Cardiac fibroblast (primary cell): ENCODE data around the gene TKT.

ENCODE experiments used
- DNase-seq, 2 donors: peaks; one replicate each; pipeline versions ENCODE4 v3.0.0 to v3.0.0-alpha.2; 2010; ENCODE audit warnings: low read depth in 2 of 2
- H3K4me3 ChIP-seq, 2 donors: replicated peaks in 1 of 2; 1 replicate in 1 of 2; 2 replicates in 1 of 2; pipeline ENCODE4 v1.5.1; 2011; ENCODE audit warnings: low read depth in 2 of 2, low read length in 2 of 2, mild to moderate bottlenecking in 2 of 2, moderate library complexity in 1 of 2
- TF ChIP-seq, protein P1 (sequence below): IDR thresholded peaks from one replicate; pipeline ENCODE4 v1.5.1; 2011; ENCODE audit warnings: low read depth, mild to moderate bottlenecking, low read length, inconsistent platforms

Gene TKT

DNA sequence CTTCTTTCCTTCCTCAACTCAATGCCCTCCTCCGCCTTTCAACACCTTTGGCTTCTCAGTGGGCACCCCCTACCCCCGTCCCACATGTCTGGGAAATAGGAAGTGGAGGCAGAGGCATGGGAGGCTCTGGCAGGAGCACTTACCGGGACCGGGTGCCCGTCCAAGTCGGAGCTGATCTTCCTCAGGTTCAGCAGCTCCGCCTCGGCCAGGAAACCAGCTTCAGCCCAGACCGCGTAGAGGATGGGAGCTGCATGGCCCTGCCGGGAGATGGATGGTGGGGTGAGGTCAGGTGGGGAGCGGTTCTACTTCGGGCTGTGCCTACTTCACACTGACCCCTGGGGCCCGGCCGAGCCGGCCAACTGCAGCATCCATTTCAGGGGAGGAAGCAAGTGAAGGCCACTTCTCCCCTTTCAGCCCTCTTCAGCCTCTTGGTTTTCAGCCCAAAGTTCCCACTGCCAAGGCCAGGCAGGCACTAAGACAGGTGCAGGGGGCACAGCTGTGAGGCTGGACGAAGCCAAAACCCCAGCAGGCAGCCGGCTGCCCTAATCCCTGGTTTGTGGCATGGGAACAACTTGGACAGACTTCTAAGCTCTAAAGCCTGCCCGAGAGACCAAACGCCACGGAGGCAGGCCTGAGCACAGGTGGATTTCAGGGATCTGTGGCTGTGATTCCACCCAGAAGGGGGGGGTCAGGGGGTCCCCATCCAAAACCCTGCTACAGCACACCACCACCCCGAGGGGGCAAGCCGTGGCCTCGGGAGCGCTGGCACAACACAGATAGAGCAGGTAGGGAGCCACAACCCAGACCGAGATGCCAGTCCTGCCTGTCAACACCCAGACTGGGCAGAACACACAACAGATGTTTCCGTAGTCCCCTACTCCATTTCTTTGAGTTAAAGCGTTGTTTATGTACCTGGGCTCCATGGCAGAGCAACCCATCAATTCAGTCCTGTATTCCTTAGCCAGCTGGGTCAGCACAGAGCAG is 14.5 kb downstream of the TKT start:
- no peak for DNase-seq
- TF ChIP-seq, protein P1, sequence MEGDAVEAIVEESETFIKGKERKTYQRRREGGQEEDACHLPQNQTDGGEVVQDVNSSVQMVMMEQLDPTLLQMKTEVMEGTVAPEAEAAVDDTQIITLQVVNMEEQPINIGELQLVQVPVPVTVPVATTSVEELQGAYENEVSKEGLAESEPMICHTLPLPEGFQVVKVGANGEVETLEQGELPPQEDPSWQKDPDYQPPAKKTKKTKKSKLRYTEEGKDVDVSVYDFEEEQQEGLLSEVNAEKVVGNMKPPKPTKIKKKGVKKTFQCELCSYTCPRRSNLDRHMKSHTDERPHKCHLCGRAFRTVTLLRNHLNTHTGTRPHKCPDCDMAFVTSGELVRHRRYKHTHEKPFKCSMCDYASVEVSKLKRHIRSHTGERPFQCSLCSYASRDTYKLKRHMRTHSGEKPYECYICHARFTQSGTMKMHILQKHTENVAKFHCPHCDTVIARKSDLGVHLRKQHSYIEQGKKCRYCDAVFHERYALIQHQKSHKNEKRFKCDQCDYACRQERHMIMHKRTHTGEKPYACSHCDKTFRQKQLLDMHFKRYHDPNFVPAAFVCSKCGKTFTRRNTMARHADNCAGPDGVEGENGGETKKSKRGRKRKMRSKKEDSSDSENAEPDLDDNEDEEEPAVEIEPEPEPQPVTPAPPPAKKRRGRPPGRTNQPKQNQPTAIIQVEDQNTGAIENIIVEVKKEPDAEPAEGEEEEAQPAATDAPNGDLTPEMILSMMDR, result no peak
- no peak overlapping the region for H3K4me3 ChIP-seq

DNA sequence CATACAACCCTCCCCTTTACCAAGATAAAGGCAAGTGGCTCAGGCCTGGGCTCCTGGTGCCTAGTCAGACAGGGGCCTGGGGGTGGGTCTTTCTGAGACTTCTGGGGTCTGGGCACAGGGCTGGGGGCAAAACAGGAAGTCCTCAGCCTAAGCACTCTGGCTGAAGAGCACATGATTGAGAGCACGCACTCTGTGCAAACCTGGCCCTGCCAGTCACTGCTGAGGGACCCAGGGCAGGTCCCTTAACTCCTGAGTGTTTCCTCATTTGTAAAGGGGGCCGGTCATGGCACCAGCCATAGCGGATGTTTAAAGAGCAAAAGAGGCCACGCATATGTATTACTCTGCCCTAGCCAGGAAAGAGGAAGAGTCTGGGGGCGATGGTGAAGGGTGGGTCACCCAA is 16.0 kb downstream of the TKT start:
- TF ChIP-seq, protein P1, result no peak
- DNase-seq, result no peak
- H3K4me3 ChIP-seq, result no peak overlapping the region

DNA sequence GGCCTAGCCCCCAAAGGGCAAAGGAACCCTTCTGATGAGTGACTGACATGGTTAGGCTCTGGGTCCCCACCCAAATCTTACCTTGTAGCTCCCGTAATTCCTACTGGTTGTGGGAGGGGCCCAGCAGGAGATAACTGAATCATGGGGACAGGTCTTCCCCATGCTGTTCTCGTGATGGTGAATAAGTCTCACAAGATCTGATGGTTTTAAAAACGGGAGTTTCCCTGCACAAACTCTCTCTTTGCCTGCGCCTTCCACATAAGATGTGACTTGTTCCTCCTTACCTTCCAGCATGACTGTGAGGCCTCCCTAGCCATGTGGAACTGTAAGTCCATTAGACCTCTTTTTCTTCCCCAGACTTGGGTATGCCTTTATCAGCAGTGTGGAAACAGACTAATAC is 16.9 kb downstream of the TKT start:
- DNase-seq, result no peak
- TF ChIP-seq, protein P1, result no peak
- no peak overlapping the region for H3K4me3 ChIP-seq

DNA sequence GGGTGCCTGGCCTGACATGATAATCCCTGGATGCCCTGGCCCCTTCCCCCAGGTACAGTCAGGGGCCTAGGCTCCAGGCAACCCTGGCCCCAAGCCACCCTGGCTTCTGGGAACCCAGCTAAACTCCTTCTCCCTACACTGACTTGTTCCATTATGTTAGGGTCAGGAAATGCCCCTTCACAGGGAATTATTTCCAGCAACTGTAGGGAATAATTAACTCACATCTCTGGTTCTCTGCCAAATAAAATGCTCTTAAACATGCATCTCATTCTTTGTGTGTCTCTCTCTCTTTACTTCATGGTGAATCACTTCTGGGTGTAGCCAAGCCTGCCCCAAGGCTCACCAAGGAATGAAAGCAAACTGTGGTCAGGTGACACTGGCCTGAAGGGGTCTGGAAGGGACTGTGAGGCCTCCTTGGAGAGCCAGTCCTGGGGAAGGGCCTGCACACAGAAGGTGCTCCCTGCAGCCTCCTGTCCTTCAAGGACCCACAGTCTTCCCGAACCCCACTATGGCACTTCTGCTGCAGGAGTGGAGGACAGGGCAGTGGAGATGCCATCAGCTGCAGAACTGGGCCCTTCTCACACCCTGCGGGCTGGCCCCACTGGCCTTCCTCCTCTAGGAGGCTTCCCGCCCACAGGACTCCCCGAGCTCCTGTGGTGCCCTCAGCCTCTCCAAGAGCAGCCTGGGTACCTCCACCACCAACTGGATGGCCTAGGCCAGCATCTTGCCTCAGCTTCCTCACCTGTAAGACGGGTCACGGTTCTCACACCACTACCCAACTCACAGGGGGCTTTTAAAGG is 17.6 kb downstream of the TKT start:
- TF ChIP-seq, protein P1, result no peak
- no peak overlapping the region for H3K4me3 ChIP-seq
- peak; percentile 92 to 96 for DNase-seq

DNA sequence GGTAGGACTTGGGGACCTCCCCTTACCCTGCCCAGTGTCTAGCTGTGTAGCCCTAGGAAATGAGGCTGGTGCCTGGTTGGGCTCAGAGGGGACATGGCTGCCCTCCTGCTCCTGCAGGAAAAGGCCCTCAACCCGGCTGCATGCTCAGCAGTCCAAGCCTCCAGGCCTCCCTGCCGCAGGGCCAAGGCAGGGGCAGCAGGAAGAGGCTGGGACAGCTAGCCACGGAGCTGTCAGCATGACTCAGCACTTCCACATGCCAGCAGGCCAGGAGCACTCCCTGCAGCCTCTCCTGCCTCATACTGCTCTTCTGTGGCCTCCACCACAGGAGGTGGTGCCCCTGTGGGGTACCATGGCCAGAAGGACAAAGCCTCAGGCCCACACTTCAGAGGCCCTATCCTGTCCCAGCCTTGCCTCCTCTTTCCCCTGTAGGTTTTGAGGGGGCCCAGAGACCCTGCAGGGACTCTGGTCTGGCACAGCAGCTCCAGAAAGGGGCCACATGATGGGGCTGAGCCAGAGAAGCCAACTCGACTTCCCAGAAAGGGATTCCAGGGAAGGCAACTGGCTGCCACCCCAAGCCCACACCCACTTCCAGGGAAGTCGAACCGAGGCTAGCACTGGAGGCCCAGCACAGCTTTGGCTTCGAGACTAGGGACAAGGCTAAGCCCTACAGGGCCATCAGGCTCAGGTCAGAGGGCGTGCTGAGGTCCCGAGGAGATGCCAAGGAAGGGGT is 19.5 kb downstream of the TKT start:
- peak; percentile 90 to 92 for DNase-seq
- TF ChIP-seq, protein P1, result no peak
- no peak overlapping the region for H3K4me3 ChIP-seq

DNA sequence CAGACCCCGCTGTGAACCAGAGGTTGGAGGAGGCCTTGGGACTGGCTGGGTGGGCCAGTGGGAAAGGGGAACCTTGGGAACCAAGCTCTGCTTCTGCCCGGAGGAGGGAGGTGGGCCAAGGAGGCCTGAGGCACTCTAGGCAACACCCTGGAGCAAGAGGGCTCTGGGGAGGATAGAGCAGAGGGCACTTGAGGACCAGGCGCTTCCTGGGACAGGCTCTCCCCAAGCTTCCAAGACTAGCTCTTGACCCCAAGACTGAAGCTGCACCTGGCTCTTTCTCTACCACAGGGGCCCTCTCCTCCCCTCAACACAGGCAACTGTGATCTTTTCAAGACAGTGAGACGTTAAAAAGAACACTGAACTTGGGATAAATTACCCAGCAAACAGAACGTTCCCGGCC is 20.3 kb downstream of the TKT start:
- H3K4me3 ChIP-seq, result no peak overlapping the region
- TF ChIP-seq, protein P1, result no peak
- no peak for DNase-seq
